HG02981 (cell line): ENCODE results near the gene GAS6.
"Not testable (repeated sequence)": the region's sequence is repeated elsewhere in the genome, so short reads cannot be mapped to it uniquely, and the experiment has no call there.

ENCODE experiments used
- ATAC-seq: cut with Tn5 transposase; IDR thresholded peaks from one replicate; pipeline ENCODE4 v1.9.1; 2021; ENCODE audit warnings: mild to moderate bottlenecking, moderate library complexity; ENCODE audit not compliant: unreplicated experiment

The GAS6 gene

DNA sequence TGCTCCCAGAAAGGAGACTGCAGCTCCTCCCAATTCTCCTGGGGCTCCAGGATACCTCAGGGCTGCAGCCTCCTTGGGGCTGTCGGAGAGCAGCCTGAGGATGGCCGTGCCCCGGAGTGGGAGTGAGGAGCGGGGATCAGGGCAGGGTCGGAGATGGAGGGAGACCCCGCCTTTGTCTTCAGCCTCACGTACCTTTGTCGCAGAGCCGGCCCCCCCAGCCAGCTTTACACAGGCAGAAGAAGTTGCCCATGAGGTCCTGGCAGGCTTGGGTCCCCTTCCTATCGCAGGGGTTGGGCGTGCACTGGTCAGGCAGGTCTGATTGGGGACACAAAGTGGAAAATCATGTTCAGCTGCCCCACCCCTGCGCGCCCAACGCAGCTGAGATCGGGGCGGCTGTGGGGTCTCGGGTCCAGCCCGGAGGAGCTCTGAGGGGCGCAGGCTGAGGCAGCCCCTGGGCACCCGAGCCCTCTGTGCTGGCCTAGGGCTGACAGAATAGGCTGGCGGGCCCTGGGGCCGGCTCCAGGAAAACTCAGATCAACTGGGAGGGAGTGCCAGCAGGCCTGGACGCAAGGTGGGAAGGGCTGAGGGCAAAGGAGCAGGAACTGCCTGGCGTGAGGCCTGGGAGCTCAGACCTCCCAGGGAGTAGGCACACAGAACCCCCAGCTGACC is 24.2 kb downstream of the GAS6 start:
- ATAC-seq = no peak

DNA sequence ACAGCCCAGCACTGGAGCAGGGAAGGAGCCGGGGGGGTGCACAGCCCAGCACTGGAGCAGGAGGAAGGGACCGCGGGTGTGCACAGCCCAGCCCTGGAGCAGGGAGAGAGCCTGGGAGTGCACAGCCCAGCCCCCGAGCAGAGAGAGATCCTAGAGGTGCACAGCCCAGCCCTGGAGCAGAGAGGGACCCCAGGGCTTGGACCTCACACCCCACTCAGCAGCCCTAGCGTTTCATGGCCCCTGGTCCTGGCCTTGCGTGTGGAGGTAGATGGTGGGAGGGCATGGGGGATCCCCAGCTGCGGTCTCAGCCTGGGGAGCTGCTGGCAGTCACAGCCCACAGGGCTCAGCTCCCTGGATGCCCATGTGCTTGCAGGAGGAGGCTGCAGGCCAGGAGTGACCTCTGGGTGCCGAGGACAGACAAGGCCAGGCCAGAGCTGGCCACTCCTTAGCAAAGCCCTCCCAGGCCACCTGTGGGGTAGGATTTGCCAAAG is 25.1 kb downstream of the GAS6 start:
- ATAC-seq = no peak

DNA sequence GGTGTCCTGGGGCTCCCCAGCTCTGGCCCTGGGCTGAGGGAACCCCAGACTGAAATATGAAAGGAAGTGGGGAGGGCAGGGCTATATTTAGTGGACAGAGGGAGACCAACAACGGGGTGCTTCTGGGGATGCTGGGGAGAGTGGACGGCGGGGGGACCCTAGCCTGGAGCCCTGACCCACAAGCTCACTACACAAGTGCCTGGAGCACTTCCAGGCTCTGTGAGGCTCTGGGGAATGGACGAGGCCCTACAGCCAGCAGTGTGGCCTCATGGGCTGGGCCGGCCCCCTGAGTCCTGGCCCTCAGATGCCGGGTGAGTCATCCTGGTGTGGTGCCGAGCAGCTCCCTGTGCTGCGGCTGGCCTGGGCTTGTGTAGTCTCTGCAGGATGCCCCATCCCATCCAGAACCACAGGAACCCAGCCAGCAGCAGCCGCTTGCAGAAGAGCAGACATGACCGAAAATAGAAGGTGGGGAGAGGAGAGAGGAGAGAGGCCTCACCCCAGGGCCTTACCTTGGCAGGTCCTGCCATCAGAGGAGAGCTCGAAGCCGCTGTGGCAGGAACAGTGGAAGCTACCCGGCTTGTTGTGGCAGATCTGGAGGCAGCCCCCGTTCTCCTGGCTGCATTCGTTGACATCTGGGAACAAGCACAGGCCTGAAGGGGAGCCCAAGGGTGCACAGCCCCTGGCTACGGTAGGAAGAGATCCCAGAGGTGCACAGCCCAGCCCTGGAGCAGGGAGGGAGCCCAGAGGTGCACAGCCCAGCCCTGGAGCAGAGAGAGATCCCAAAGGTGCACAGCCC is 26.1 kb downstream of the GAS6 start:
- ATAC-seq = no peak

DNA sequence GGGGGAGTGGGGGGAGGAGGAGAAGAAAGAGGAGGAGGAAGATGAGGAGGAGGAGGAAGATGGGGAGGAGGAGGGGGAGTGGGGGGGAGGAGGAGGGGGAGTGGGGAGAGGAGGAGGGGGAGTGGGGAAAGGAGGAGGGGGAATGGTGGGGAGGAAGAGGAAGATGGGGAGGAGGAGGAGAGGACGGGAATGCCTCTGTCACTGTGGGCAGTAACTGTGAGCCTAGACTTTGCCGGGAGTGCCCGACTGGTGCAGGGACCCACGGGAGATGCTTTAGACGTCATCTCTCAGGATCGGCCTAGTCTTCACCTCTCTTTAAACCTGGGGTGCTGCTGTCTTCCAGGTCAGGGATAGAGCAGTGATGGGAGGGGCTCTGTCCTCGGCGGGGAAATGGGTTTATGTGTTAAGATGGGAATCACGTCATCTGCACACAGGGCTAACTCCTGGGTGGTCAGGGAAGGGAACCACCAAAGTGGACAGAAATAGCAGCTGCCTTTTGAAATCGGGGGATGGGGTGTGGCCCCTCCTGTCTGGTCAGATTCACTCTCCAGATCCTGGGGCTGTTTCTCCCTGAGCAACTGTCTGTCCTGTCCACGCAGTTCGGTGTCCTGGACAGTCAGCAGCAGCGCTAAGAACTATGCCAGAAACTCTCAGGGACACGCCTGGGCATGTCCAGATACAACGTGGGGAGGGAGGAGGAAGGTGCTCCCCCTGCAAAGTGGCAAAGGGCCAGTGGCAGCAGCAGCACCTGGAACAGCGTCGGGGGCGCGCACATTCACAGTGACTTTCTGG is 26.9 kb downstream of the GAS6 start:
- no peak for ATAC-seq

DNA sequence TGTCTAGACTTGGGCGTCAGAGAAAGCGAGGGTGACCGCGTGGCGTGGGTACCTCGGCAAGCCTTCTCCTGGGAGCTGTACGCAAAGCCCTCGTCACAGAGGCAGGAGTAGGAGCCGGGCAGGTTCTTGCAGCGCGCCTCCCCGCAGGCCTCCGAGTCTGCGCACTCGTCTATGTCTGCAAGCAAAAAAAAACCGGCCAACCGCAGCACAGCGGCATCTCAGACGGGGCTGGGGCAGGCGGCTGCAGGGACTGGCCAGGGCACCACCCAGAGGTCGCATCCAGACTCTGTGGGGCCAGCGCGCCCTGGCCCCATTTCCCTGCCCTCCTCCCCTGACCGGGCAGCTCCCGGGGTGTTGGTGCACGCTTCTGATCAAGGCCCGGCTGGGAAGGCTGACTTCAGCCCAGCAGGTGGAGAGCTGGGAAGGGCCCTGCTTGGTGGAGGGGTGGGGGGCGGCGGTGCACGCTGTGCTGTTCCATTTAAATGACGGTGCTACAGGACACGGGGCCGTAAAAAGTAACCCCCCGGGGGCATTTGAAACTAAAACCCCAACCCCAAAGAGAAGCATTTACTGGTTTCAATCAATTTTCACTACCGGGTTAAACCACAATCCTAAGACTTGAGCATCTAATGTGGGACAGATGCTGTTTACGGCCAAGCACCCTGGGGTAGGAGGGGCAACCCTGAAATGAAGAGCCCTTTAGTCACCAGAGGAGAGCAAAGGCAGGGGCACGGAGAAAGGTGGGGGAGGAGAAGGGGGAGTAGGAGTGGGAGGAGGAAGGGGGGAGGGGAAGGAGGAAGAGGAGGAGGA is 28.2 kb downstream of the GAS6 start:
- no peak for ATAC-seq

DNA sequence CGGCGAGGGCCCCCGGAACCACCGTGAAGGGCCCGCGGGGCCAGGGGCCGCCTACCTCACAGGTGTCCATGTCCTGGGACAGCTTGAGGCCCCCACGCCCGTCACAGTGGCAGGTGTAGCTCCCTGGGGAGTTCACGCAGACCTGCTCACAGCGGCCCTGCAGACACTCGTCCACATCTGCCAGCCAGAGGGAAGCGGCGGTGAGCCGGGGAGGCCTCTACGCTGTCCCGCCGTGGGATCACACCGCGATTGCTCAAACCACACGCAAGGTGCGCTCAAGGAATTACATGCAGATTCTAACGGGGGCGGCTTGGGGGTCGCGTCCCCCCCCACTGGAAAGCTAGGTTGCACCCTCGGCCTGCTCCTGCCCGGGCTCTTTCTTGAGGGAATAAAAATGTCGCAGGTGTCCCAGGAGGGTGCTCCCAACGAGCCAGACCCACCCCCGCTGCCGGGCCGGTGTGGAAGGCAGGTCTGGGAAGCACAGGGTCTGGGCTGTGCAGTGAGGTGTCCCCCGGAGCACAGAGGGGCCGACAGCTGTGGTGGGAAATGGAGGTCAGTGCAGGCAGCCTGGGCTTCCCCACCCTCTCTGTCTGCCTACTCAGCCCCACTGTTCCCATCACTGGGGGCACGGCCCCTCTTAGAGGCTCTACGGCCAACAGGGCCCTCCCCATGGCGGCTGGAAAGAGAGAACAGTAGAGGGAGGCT is 29.2 kb downstream of the GAS6 start:
- ATAC-seq = no peak

DNA sequence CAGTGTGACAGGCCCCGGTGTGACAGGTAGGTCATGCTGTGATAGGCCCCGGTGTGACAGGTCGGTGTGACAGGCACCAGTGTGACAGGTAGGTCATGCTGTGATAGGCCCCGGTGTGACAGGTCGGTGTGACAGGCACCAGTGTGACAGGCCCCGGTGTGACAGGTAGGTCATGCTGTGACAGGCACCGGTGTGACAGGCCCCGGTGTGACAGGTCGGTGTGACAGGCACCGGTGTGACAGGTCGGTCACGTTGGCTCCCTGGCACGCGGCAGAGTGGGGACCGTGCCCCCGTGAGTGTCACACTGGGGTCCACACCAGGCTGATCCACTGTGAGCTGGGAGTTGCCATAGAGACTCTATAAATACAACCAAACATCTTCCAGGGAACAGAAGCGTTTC is 29.9 kb downstream of the GAS6 start:
- not testable (repeated sequence) for ATAC-seq

DNA sequence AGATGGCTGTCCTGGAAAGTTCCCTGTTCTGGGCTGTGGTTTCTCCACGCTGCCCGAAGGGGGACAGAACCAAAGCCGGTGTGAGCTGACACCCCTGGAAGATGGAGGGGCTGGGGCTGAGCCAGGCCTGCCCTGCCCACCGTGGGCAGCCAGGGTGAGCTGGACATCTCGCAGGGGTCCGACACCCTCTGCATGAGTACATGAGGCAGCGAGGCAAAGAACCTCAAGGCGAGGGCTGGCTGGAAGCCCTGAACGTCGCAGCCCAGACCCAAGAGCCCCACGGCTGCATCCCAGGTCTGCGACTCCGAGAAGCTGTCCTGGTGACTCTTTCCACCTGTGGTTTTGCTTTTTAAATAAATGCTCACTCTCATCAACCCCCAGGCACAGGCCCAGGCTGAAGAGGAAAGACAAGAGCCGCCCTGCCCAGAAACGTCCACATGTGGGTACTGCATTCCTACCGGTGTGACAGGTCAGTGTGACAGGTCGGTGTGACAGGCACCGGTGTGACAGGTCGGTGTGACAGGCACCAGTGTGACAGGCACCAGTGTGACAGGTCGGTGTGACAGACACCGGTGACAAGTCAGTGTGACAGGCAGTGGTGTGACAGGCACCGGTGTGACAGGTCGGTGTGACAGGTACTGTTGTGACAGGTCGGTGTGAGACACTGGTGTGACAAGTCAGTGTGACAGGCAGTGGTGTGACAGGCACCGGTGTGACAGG is 30.6 kb downstream of the GAS6 start:
- no peak for ATAC-seq

DNA sequence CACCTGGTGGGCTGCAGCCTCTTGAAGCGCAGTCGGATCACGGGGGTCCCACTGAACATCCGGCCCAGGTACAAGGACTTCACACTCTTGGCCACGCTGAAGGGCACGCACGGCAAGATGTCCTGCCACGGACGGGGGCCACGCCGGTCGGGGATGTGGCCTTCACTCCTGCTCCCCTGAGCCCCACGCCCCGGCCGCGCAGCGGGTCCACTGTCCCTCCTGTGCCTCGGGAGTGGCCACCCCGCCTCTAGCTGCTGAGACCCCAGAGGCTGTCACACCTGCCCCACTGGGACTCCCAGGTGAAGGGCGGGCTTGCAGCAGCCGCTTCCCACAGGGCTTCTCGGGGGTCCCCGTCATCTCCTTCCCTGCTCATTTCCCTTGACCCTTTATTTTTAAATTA is 31.2 kb downstream of the GAS6 start:
- no peak for ATAC-seq

DNA sequence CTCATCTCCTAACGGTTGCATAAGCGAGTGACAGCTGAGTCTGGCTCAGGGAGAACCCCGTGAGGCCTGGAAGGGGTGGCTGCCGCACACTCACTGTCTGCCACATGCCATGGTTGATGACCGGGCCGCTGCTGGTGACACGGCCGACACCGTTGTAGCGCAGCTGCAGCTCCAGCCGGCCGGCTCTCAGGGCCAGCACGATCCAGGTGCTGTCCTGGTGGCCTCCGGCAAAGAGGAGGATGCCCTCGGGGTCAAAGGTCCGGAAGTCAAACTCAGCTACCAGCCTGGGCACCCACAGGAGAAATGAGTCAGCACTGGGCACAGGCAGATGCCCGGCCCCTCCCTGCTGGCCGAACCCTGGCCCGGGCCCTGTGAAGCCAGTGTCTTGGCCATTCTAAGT is 31.7 kb downstream of the GAS6 start:
- ATAC-seq = no peak

DNA sequence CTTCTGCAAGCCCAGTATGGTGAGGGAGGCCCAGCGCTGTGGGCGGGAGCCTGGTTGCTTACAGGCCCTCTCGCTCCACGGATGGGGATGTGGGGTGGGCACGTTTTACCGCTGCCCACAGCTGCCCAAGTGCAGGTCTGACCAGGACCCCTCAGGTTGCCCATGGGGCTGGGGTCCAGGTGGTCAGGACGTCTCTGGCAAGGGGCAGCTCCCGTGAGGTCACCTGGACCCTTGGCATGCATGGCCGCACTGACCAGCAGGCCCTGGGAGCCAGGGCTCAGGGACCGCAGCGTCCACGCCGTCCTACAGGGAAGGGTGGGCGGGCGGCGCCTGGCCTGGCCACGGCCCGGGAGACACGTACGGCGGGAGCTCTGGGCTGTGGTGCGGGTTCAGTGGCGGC is 32.8 kb downstream of the GAS6 start:
- ATAC-seq = no peak

DNA sequence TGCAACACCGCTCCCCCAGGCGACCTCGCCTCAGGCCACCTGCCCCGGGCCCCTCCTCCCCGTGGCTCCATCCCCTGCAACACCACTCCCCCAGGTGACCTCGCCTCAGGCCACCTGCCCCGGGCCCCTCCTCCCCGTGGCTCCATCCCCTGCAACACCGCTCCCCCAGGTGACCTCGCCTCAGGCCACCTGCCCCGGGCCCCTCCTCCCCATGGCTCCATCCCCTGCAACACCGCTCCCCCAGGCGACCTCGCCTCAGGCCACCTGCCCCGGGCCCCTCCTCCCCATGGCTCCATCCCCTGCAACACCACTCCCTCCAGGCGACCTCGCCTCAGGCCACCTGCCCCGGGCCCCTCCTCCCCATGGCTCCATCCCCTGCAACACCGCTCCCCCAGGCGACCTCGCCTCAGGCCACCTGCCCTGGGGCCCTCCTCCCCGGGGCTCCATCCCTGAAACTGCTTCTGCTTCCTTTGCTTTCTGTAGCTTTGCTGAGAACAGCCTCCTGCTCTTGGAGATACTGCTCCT is 33.4 kb downstream of the GAS6 start:
- ATAC-seq = not testable (repeated sequence)

DNA sequence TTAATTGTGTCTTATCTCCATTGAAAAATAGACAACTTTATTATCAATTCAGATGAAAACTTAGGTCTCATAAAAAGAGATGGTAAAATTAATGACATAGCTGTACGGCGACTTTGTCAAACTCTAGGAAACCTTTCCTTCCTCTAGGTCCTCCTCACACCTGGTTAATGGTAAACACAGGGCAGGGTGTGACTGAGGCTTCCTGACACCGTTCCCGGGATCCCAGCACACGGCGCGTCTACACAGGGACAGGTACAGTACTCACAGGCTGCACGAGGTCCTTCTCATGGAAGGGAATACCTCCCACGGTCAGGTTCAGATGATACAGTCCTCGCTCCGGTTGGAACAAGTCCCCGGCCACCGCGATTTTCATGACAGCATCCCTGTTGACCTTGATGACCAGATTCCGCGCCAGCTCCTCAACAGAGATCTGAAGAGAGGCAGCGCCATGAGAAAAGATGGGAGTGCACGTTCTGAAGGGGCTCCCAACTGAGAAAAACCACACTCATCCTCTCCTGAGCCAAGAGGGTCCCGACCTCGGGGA is 35.5 kb downstream of the GAS6 start:
- ATAC-seq = no peak

DNA sequence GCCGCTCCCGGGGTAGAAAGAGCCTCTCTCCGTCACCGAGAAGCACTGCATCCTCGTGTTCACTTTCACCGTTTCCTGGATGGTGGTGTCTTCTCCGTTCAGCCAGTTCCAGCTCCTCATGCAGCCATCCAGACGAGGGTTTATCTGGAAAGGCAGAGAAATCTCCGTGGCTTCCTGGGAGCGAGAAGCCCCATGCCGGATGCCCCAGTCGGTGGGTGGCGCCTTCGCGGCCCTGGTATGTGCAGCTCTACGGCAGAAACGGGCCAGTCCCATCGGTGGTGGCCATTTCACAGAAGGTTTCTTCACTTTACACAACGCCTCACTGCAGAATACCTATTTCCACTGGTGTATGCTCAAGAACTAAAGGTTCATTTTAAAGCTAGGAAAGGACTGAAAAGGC is 36.9 kb downstream of the GAS6 start:
- no peak for ATAC-seq

DNA sequence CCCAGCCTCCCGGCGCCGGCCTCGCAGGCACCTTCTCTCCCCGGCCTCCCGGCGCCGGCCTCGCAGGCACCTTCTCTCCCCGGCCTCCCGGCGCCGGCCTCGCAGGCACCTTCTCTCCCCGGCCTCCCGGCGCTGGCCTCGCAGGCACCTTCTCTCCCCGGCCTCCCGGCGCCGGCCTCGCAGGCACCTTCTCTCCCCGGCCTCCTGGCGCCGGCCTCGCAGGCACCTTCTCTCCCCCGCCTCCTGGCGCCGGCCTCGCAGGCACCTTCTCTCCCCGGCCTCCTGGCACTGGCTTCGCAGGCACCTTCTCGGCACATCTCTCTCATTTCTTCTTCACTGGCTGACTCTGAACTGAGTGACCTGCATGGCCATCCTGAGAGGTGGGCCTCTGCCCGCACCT is 37.4 kb downstream of the GAS6 start:
- not testable (repeated sequence) for ATAC-seq

DNA sequence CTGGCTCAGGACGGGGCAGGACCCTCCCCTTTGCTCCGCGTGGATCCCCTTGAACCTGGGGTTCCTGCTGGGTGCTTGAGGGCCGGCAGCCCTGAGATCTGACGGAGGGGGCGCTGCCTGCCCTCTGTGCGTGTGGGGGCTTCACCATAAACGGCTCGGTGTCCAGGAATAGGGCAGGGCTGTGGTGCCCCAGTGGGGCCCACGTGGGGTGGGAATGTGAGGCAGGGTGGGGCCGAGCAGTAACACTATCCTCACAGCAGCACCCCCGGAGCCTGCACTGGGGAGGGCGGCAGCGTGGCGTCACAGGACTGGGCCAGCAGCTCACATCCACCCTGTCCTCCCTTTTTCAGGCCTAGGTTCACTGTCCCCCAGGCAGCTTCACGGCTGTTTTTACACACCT is 38.0 kb downstream of the GAS6 start:
- no peak for ATAC-seq

DNA sequence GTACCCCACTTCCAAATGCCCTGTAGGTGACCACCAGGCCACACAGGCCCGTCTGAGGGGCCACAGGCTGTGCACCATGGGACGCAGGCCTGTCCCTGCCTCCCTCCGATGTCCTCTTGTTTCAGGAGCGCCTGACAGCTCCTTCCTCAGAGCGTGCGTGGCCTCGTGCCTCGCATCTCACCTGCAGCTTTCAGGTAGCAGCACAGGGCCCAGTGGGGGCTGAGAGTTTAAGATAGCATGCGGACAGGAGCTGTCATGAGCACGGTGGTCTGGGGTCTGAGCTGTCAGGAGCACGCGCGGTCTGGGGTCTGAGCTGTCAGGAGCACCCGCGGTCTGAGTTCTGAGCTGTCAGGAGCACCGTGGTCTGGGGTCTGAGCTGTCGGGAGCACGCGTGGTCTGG is 40.1 kb downstream of the GAS6 start:
- ATAC-seq = no peak

DNA sequence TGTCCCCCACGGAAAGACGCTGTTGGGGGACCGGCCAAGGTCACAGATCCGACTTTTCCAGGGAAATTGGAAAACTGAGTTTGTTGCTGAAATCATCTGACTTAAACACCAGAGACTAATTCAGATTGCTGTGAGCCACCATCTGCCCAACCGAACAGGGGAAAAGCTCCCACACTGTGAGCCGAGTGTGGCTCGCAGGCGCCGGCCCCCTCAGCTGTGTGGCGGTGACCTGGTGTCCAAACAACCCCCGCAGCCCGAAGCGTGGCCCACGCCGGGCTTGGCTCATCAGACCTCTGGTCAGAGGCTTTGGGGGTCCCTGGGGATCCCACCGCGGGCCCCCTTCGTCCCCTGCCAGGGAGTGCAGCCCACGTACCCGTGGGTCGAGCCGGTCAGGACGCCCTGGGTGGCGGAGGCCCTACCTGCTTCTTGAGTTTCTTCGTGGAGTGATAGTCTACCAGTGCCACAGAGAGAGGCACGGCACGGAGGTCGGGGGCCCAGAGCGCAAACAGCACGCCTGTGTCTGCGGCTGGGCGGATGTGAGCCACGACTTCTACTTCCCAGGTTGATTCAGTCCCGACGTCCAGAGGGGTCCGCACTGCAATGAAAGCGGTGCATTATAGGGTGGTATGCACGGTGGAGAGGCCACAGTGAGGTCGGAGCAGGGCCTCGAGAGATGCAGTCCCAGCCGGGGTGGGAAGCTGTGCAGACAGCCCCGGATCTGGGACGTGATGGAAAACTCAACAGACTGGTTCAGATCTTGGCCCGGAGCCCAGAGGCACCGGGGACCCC is 40.7 kb downstream of the GAS6 start:
- no peak for ATAC-seq
